Activated CD4-positive, CD25-positive, alpha-beta regulatory T cell (primary cell): ENCODE data around the gene NECTIN4.

Source experiments
- DNase-seq, 4 experiments: peaks; one replicate each; lab custom pipeline; 2025; lab: John Stamatoyannopoulos, UW

NECTIN4 gene

DNA sequence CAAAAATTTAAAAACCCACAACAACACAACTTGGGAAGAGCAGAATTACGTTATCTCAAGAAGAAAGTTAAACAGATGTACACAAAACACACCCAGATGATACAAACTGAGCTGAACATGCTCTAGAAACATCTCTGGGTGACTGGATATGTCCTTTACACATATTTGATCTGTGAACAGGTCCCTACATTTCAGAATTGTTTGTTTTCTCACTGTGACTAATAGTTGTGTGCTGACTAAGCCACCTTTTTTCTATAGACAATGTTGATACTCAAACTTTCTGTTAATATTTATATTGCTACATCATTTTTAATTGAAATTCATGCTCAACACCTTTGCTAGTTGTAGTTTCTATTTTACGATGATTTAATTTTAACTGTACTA lies 67.4 kb downstream of the NECTIN4 start:
- DNase-seq: no peak

DNA sequence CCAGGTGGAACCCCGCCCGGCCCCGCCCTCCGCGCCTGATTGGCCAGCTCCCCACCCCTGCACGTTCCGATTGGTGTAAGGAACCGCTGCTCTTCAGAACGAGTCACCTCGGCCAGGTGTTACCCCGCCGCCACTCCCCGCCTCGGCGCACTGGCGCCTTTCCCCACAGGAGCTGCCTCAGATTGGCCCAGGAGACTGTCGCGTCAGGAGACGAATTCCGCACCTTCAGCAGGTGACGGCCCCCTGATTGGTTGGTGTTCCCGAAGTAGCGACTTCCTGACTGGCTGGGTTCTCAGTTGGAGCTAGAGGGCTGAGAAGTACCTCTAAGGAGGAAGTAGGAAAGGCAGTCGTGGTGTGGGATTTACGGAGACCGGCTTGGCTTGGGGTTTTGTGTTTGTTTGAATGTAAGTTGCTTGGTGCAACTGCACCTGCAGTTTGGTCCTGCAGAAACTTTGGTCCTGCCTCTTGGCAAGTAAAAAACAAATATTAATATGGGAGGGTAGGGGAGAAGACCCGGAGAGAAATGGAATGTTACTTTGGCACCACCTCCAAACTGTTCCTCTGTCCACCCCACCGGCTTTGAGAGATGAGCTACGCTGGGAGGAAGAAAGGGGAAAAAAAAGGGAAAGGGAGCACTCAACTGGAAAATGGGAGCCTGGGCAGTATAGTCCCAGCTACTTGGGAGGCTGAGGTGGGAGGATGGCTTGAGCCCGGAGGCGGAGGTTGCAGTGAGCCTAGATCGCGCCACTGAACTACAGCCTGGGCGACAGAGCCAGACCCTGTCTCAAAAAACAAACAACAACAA lies 68.0 kb downstream of the NECTIN4 start:
- peak; percentile 55 to 78 (median 64) for DNase-seq
